HG02973 (cell line): Measurements from ENCODE around the gene LBHD1.
A peak's percentile ranks its signal among the peaks of the same experiment; 100 is the strongest.
"Not testable (repeated sequence)": the region's sequence is repeated elsewhere in the genome, so short reads cannot be mapped to it uniquely, and the experiment has no call there.

Experiments
- ATAC-seq: cut with Tn5 transposase; IDR thresholded peaks from one replicate; pipeline ENCODE4 v1.9.1; 2021; ENCODE audit warnings: moderate library complexity; ENCODE audit not compliant: unreplicated experiment

The LBHD1 gene

GRCh38 chr11:62621567-62622470, 50.2 kb downstream of the LBHD1 start, which contains the start of gene B3GAT3:
TSS of gene B3GAT3 (minus strand) at chr11:62621986. CDS start at chr11:62621947, 39 bp downstream.
- peak; percentile 88 for ATAC-seq

- no peak for ATAC-seq
These were observed 51.0 kb downstream of the LBHD1 start for GRCh38 chr11:62621027-62621566.

- not testable (repeated sequence) for ATAC-seq
These were observed 55.1 kb downstream of the LBHD1 start for GRCh38 chr11:62616957-62617356.

- no peak for ATAC-seq
These were observed 56.5 kb downstream of the LBHD1 start for GRCh38 chr11:62615521-62615920.

- no peak for ATAC-seq
These were observed 57.8 kb downstream of the LBHD1 start for GRCh38 chr11:62614275-62614674.

- ATAC-seq: no peak
These were observed 58.7 kb downstream of the LBHD1 start for GRCh38 chr11:62613291-62613778.
